ENCODE data around the gene GPSM3.
"Not testable (repeated sequence)": the region's sequence is repeated elsewhere in the genome, so short reads cannot be mapped to it uniquely, and the experiment has no call there.

GPSM3 gene

GRCh38 chr6:32192608-32193039, at the start of gene GPSM3:
GPSM3 (minus strand) TSS chr6:32192643; CDS start chr6:32192513, 130 bp downstream.
- no peak for DNase-seq

DNA sequence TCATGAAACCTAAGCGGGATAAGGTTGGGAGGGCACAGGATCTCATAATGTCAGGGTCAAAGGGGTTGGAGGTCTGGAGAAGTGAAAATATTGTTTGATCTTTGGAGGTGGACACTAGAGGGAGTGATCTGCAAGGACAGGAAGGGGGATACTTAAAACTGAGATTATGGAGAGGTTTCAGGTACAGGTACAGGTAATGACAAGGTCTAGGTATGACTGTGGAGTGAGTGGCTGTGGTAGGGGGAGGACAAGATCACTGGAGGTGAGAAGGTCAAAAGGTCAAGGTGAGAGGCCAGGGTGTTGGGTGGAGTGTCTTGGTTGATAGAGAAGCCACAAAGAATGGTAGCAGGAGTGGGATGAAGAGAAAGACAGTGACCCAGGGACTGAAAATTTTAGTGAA, 48.2 kb upstream of the GPSM3 start:
- no peak for DNase-seq

DNA sequence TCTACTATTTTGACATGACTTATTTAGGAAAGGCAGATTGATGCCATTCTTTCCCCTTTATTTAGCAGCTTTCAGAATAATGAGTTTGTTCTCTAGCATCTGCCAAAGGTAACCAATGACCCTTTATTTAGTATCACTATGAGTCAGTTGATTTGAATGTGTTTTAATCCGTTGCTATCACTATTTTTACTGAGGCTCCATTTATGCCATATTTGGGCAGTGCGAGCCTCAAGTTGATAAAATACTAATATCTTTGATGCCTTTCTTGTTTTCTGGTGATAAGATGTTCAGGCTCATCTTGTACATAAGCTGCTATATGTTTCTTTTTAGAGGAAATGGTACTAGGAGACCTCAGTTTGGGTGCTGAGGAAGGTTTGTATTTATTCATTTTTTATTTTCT, 47.0 kb upstream of the GPSM3 start:
- DNase-seq = no peak

DNA sequence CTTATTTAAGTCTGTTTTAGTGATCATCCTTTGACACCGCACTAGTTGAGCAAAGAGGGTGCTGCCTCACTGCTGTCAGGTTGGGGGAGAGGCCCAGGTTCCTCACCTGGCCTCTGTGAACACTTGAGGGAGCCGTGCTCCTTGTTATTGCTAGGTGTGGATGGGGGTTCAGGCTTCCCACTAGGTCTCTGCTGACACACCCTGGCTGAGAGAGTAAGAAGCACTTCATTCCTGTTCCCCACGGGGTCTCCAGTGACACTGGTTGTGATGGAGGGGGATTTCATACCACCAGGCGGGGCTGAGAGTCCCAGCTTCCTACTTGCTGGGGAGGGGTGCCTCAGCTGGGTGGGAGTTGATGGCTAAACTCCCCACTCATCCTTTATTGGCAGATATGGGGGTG, 42.5 kb upstream of the GPSM3 start:
- no peak for DNase-seq

- DNase-seq = no peak
Observed at GRCh38 chr6:32226434-32226833, 34.0 kb upstream of the GPSM3 start.

DNA sequence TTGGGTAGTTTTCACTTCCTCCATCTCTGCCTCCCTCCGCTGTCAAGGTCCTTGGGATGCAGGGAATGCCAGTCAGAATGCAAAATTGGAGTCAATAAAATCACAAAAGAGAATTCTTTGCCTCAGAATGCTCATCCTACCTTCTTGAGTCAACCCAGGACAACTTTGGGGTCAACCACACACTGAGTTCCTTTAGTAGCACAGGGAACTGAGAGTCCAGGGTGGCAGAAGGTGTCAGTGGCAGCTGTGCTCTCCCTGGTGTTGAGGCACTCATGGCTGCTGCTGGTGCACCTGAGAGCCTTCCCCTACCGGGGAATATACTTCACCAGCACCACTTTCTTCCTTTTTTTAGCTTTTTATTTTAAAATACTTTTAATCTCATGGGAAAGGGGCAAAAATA, 32.3 kb upstream of the GPSM3 start:
- no peak for DNase-seq

DNA sequence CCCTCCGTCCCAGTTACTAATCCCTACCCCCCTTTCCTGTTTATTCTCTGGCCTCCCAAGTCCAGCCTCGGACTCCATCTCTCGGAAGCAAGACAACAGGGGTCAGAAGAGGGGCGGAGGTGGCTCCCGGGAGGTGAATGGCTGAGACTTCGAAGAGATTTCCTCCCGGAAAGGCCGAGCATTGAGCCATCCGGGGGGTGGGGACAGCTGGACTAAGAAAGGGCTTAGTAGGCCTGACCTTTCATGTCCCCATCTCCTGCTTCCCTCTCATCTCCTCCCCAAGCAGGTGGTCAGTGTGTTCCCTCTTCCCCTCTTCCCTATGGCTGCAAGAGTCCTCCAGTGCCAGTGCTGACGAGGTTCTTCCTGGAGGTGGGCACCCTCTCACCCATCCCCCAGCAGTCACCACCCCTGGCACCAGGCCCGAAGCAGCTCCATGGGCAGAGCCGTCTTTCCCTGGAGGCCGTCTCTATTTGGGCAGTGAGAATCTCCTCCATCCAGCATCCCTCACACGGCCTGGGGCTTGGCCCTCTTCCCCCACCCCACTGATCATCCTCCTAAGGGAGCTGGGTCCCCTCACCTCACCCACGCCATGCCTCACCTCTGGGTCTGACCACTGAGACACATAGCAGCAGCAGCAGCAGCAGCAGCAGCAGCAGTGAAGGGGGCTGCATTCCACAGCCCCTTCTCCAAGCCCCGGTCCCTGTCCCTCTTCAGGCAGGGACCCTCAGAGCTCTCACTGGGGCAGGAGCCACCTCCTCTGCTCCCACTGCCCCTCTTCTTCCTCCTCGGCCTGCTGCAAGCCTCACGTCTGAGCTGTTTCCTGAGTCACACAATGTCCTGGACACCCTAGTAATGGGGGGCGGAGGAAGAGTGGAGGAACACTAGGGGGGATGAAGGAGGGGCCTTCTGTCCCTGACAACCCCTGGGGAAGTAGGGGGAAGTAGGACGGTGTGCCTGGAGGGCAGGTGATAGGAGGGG, 31.1 kb upstream of the GPSM3 start, which contains the start of gene NOTCH4:
Gene NOTCH4 (minus strand): TSS at position 810 of the 978 bp plus-strand sequence. CDS start 139 bp downstream, at position 671.
- no peak for DNase-seq

DNA sequence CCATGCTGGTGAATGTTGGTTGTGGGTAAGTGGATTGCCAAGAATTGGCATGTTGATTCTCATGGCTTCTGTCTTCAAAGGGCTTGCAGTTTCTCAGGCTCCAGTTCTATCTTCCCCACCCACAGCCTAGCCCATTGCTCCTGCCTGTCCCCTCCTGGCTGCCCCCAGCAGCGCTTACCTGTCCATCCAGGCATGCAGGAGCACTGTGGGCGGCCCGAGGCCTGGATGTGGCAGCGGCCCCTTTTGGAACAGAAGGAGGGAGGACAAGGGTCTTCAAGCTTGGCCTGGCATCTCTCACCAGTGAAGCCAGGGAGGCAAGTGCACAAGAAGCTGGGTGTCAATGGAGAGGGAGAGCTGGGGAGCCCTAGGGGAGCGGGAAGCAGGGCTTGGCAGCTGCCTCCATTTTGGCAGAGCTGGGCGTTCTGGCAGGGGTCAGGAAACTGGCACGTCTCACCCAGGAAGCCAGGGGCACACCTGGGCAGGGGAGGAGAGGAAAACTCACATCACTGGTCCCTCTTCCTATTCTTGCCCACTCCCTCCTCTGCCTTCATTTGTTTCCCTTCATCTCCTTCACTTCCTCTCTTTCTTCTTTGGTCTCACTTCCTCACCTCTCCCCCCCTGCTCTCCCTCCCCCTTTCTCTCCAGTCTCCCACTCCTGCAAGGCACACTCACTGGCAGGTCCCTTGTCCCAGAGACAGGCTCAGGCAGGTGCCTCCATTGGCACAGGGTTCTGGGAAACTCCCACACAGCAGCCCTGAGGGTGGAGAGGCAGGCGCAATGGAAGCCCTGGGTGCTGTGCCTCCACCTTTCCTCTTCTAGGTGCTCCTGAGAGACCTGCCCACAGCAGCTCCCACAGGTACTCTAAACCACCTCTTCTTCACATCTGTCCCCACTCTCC, 30.1 kb upstream of the GPSM3 start:
- DNase-seq = no peak

- no peak for DNase-seq
Observed at GRCh38 chr6:32220021-32220420, 27.6 kb upstream of the GPSM3 start.

DNA sequence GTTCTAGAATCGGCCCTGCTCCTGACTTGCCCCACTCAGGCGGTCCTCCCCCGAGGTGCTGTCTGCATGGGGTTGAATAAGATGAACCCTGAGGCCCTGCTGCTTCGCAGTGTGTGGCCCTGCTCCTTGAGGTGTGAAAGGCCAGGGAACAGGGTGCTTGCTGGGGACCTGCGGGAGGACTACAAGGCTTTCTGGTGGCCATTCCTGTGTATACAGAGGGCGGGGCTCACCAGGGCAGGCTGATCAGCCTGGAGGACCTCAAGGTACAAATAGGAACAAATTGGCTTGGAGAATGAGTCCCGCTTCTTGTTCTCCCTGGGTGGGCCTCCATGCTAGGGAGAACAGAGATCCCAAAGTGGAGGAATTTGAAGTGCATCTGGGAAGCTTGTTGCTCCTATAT, 25.7 kb upstream of the GPSM3 start:
- DNase-seq = no peak

GRCh38 chr6:32216998-32217397, 24.6 kb upstream of the GPSM3 start:
- no peak for DNase-seq

- no peak for DNase-seq
Observed at GRCh38 chr6:32216285-32216684, 23.8 kb upstream of the GPSM3 start.

GRCh38 chr6:32215617-32216016, 23.2 kb upstream of the GPSM3 start:
- no peak for DNase-seq

GRCh38 chr6:32214126-32214525, 21.7 kb upstream of the GPSM3 start:
- no peak for DNase-seq

GRCh38 chr6:32213649-32214048, 21.2 kb upstream of the GPSM3 start:
- no peak for DNase-seq

DNA sequence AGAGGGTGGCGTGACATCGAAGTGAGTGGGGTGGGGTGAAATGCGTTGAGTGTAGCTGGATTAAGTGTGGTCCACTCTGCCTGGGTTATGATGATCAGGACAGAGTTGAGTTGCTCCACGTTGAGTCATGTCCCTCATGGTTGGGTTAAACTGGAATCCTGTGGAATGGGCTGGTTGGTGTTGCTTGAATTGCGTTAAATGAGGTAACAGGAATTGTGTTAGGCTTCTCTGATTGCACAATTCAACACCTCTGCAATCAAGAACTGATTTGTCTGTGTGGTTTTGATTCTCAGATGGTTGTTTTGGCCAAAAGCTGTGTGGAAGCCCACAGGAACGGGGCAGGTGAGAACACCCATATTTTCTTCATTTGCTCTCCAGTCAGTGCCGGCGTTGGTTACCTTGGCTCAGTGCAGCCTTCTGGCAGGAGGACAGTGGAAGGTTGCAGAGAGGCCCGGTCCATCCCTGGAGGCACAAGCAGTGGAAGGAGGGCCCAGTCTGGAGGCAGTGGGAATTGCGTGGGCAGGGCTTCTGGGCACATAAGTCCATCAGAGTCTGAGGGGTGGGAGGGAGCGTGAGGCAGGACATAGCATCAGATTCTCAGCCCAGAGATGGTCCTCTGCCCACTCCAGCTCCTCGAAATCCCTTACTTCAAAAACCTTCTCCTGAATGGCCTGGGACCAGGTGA, 19.8 kb upstream of the GPSM3 start:
- no peak for DNase-seq

DNA sequence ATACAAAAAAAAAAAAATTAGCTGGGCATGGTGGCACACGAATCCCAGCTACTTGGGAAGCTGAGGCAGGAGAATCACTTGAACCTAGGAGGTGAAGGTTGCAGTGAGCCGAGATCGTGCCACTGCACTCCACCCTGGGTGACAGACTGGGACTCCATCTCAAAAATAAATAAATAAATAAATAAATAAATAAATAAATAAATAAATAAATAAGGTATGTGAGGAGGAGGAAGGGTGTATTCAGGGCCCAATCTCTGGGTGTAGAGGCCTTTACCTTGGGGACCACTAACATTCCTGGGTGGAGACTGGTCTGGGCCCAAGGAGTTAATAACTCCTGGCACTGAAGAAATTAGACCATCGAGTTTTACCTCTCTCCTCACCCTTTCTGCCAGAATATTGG, 19.0 kb upstream of the GPSM3 start:
- DNase-seq = not testable (repeated sequence)

DNA sequence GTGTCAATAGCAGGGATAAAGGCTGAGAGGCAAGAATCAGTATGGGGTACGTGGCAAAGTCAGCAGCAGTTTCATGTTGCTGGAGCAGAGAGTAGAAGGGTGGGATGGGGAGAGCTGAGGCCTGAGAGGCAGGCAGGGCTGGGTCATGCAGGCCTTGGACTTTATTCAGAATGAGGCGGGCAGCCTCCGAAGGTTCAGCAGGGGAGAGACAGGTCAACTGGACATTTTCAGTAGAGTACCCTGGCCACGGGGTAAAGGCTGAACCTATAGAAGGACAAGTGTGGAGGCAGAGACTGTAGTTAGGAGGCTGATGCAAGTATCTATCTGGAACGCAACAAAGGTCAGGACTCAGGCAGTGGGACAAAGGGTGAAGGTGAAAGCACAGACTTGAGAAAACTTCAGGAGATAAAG, 17.8 kb upstream of the GPSM3 start:
- DNase-seq = no peak

- no peak for DNase-seq
Observed at GRCh38 chr6:32208996-32209395, 16.6 kb upstream of the GPSM3 start.

DNA sequence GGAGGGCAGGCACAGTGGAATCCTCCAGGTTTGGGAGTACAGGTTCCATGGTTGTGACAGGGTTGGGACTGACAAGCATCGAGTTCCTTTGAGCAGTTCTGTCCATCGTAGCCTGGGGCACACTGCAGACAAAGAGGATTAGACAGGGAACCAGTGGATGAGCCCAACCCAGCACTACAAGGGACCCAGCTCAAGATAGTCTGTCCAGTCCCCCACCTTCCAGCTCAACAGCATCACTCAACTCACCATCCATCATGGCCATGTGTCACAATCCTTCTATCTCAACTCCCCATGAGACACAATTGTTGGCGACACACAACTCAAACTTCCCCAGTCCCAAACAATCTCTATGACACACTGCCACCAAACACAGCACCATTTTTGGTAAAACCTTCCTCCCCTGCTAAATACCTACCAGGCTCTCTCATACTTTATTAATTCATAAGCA, 11.8 kb upstream of the GPSM3 start:
- DNase-seq = no peak

GRCh38 chr6:32203426-32204267, 11.2 kb upstream of the GPSM3 start:
- no peak for DNase-seq

- DNase-seq = no peak
Observed at GRCh38 chr6:32202186-32202585, 9.7 kb upstream of the GPSM3 start.

All from NCI-H1694 treated with DMSO at 0.1 percent for 48 hours (cell line).